GM21515 (cell line): Measurements from ENCODE around the gene TAP1.
A peak's percentile ranks its signal among the peaks of the same experiment; 100 is the strongest.
"Not testable (repeated sequence)": the region's sequence is repeated elsewhere in the genome, so short reads cannot be mapped to it uniquely, and the experiment has no call there.

Experiments
- ATAC-seq: cut with Tn5 transposase; IDR thresholded peaks from one replicate; pipeline ENCODE4 v1.9.1; 2021; ENCODE audit not compliant: unreplicated experiment

TAP1 gene

GRCh38 chr6:32853541-32854375 lies at the start of gene TAP1, which contains the start of gene PSMB9:
TAP1 (minus strand) TSS chr6:32853704; CDS start chr6:32853636, 68 bp downstream.
PSMB9 (plus strand) TSS chr6:32854192; CDS start chr6:32854230, 38 bp downstream.
- ATAC-seq = peak; percentile 68

GRCh38 chr6:32895006-32895345 lies 41.5 kb upstream of the TAP1 start:
- no peak for ATAC-seq

GRCh38 chr6:32894085-32895005 lies 40.8 kb upstream of the TAP1 start:
- peak; percentile 95 for ATAC-seq

- no peak for ATAC-seq
Observed at GRCh38 chr6:32890831-32891230, 37.3 kb upstream of the TAP1 start.

- ATAC-seq = no peak
Observed at GRCh38 chr6:32889533-32889932, 36.0 kb upstream of the TAP1 start.

GRCh38 chr6:32888576-32888975 lies 35.1 kb upstream of the TAP1 start:
- no peak for ATAC-seq

GRCh38 chr6:32887616-32888015 lies 34.1 kb upstream of the TAP1 start:
- ATAC-seq = no peak

- no peak for ATAC-seq
Observed at GRCh38 chr6:32886681-32887383, 33.3 kb upstream of the TAP1 start.

- no peak for ATAC-seq
Observed at GRCh38 chr6:32885698-32886286, 32.3 kb upstream of the TAP1 start.

GRCh38 chr6:32883789-32884188 lies 30.3 kb upstream of the TAP1 start:
- no peak for ATAC-seq

- no peak for ATAC-seq
Observed at GRCh38 chr6:32882879-32883250, 29.4 kb upstream of the TAP1 start.

- not testable (repeated sequence) for ATAC-seq
Observed at GRCh38 chr6:32880962-32881361, 27.5 kb upstream of the TAP1 start.

GRCh38 chr6:32879691-32880090 lies 26.2 kb upstream of the TAP1 start:
- ATAC-seq = no peak

- no peak for ATAC-seq
Observed at GRCh38 chr6:32876603-32877002, 23.1 kb upstream of the TAP1 start.

- ATAC-seq = not testable (repeated sequence)
Observed at GRCh38 chr6:32873947-32874346, 20.4 kb upstream of the TAP1 start.

- ATAC-seq = no peak
Observed at GRCh38 chr6:32868257-32868788, 14.8 kb upstream of the TAP1 start.

GRCh38 chr6:32867554-32868256 lies 14.2 kb upstream of the TAP1 start:
- no peak for ATAC-seq

- ATAC-seq = no peak
Observed at GRCh38 chr6:32867022-32867477, 13.5 kb upstream of the TAP1 start.

GRCh38 chr6:32865724-32866443 lies 12.4 kb upstream of the TAP1 start:
- ATAC-seq = no peak
